Measurements from ENCODE around the gene BRD4. TPM values are rescaled to one million over a fixed set of nuclear protein-coding genes. Genes with fewer than 3 reads are reported as not detected.

Gene BRD4
- total RNA-seq, 1 experiment from 2014 or later = 144 TPM

GRCh38 chr19:15239337-15239949 is 92.9 kb downstream of the BRD4 start:
- no CpG with 5 or more reads among the region's 26 CpGs for WGBS (ENCODE audit: extremely low coverage, insufficient read length, low lambda C conversion rate)
- H3K4me1 Mint-ChIP-seq = no peaks in the 10 kb centered on the region
- no peaks in the 10 kb centered on the region for H3K27me3 Mint-ChIP-seq (ENCODE audit: low read depth)
- no peak overlapping the region for H3K56ac ChIP-seq (ENCODE audit: insufficient read length, low read depth, low read length)
- H3K18ac ChIP-seq (ENCODE audit: insufficient read length, low read depth, low read length) = no peak overlapping the region
- peaks cover 36 to 77% (median 65%) of the 10 kb centered on the region in 3 experiments; a peak in 6 of 7 replicates for H3K36me3 Mint-ChIP-seq (ENCODE audit: insufficient read depth in 1 of 3, low read depth in 3 of 3)
- no peaks in the 10 kb centered on the region for H3K23me2 ChIP-seq (ENCODE audit: insufficient read length, low read depth, low read length, poor library complexity, severe bottlenecking)
- no peak overlapping the region for H2BK120ac ChIP-seq (ENCODE audit: low read depth, low read length, poor library complexity, severe bottlenecking)
- H3K27ac ChIP-seq (ENCODE audit: insufficient read length, low read depth, low read length) = no peak overlapping the region
- no peaks in the 10 kb centered on the region for H3K79me1 ChIP-seq (ENCODE audit: insufficient read depth, low read depth, low read length, poor library complexity, severe bottlenecking)
- no peak overlapping the region for H3K23ac ChIP-seq (ENCODE audit: insufficient read length, low read depth, low read length)
- no peaks in the 10 kb centered on the region for H3K4me1 ChIP-seq (ENCODE audit: insufficient read depth, low read length)
- no peak overlapping the region for H2BK15ac ChIP-seq (ENCODE audit: low read depth, low read length)
- no peaks in the 10 kb centered on the region for H3K9me3 Mint-ChIP-seq
- H2AK5ac ChIP-seq (ENCODE audit: insufficient read length, low read length) = no peak overlapping the region
- H3K27ac Mint-ChIP-seq = peak overlapping the region in 1 of 3 experiments; percentile 48; a peak in 2 of 7 replicates
- H4K91ac ChIP-seq (ENCODE audit: insufficient read length, low read depth, low read length) = no peak overlapping the region
- no peak overlapping the region for H2AFZ ChIP-seq (ENCODE audit: low read length)
- no peaks in the 10 kb centered on the region for H3K79me2 ChIP-seq (ENCODE audit: insufficient read depth, low read length)
- no peak overlapping the region for H2BK20ac ChIP-seq (ENCODE audit: low read depth, low read length, poor library complexity, severe bottlenecking)
- no peaks in the 10 kb centered on the region for H3K9me3 ChIP-seq (ENCODE audit: control insufficient read depth, low read depth, low read length)
- no peak for DNase-seq
- H4K8ac ChIP-seq (replicated peaks; ENCODE audit: insufficient read length, low read depth, low read length) = no peak overlapping the region
- peaks cover 2% of the 10 kb centered on the region for H4K20me1 ChIP-seq (ENCODE audit: control insufficient read depth, insufficient read depth, insufficient read length)
- no peak overlapping the region for H3K14ac ChIP-seq (ENCODE audit: insufficient read depth, low read length)
- H3K4me2 ChIP-seq (ENCODE audit: insufficient read depth, insufficient read length, low read length) = no peak overlapping the region
- no peak overlapping the region for H3K9ac ChIP-seq (ENCODE audit: extremely low read depth, insufficient read length, low read length)
- H4K5ac ChIP-seq (ENCODE audit: insufficient read length, low read depth, low read length) = no peak overlapping the region
- H2BK5ac ChIP-seq (ENCODE audit: insufficient read length, low read length) = no peak overlapping the region
- no peak overlapping the region for H2BK12ac ChIP-seq (ENCODE audit: insufficient read length, low read depth, low read length)
- H3K27me3 ChIP-seq (ENCODE audit: insufficient read depth, low read length) = no peaks in the 10 kb centered on the region; the same call in 1 of the 2 replicates
- no peak overlapping the region for H3K4ac ChIP-seq (ENCODE audit: low read depth, low read length)
- H3T11ph ChIP-seq (ENCODE audit: low read length) = no peak overlapping the region
- no peak overlapping the region for H3K4me3 Mint-ChIP-seq
- no peak for TF ChIP-seq CTCF (conservative IDR thresholded peaks at IDR 0.05)
